HCEC 1CT (cell line): ENCODE data around the gene GNAQ.
A peak's percentile ranks its signal among the peaks of the same experiment; 100 is the strongest.
"Not testable (repeated sequence)": the region's sequence is repeated elsewhere in the genome, so short reads cannot be mapped to it uniquely, and the experiment has no call there.

Experiments used
- DNase-seq: peaks from one replicate; pipeline ENCODE4 v3.0.0-alpha.2; 2017

Gene GNAQ

GRCh38 chr9:77763566-77763965 is 268.0 kb downstream of the GNAQ start:
- DNase-seq, result no peak

- not testable (repeated sequence) for DNase-seq
These were observed 270.7 kb downstream of the GNAQ start for GRCh38 chr9:77760919-77761318.

- DNase-seq, result no peak
These were observed 272.2 kb downstream of the GNAQ start for GRCh38 chr9:77759391-77759790.

- DNase-seq, result no peak
These were observed 275.2 kb downstream of the GNAQ start for GRCh38 chr9:77756449-77756848.

- DNase-seq, result no peak
These were observed 278.4 kb downstream of the GNAQ start for GRCh38 chr9:77753180-77753579.

GRCh38 chr9:77752554-77752953 is 279.1 kb downstream of the GNAQ start:
- DNase-seq, result peak; percentile 92

- peak; percentile 78 for DNase-seq
These were observed 280.1 kb downstream of the GNAQ start for GRCh38 chr9:77751341-77752091.

- no peak for DNase-seq
These were observed 280.6 kb downstream of the GNAQ start for GRCh38 chr9:77750981-77751340.

- peak; percentile 81 for DNase-seq
These were observed 281.3 kb downstream of the GNAQ start for GRCh38 chr9:77750284-77750683.

GRCh38 chr9:77748214-77748772 is 283.3 kb downstream of the GNAQ start:
- DNase-seq, result no peak

GRCh38 chr9:77747163-77747562 is 284.4 kb downstream of the GNAQ start:
- peak; percentile 26 for DNase-seq

GRCh38 chr9:77744841-77745430 is 286.7 kb downstream of the GNAQ start:
- DNase-seq, result peak; percentile 22

- peak; percentile 43 for DNase-seq
These were observed 288.2 kb downstream of the GNAQ start for GRCh38 chr9:77743386-77743785.

GRCh38 chr9:77738932-77739331 is 292.7 kb downstream of the GNAQ start:
- DNase-seq, result no peak

- no peak for DNase-seq
These were observed 296.1 kb downstream of the GNAQ start for GRCh38 chr9:77735494-77735893.

GRCh38 chr9:77731930-77732329 is 299.7 kb downstream of the GNAQ start:
- DNase-seq, result no peak

GRCh38 chr9:77731008-77731698 is 300.5 kb downstream of the GNAQ start:
- no peak for DNase-seq

- DNase-seq, result no peak
These were observed 302.4 kb downstream of the GNAQ start for GRCh38 chr9:77729177-77729576.

- DNase-seq, result no peak
These were observed 304.8 kb downstream of the GNAQ start for GRCh38 chr9:77726814-77727213.

- DNase-seq, result no peak
These were observed 305.3 kb downstream of the GNAQ start for GRCh38 chr9:77726289-77726688.

- no peak for DNase-seq
These were observed 305.8 kb downstream of the GNAQ start for GRCh38 chr9:77725820-77726219.

GRCh38 chr9:77725046-77725694 is 306.4 kb downstream of the GNAQ start:
- no peak for DNase-seq

- DNase-seq, result not testable (repeated sequence)
These were observed 310.5 kb downstream of the GNAQ start for GRCh38 chr9:77721156-77721555.
